ENCODE data around the gene GGT6.
"Not testable (repeated sequence)": the region's sequence is repeated elsewhere in the genome, so short reads cannot be mapped to it uniquely, and the experiment has no call there.

GGT6 gene

GRCh38 chr17:4560421-4560820 lies at the start of gene GGT6:
TSS of gene GGT6 (minus strand) at chr17:4560577. CDS start at chr17:4560521, 56 bp downstream.
- DNase-seq, result no peak

- no peak for DNase-seq
These were observed 49.8 kb upstream of the GGT6 start for GRCh38 chr17:4610162-4610561.

- no peak for DNase-seq
These were observed 49.4 kb upstream of the GGT6 start for GRCh38 chr17:4609761-4610160.

- no peak for DNase-seq
These were observed 47.4 kb upstream of the GGT6 start for GRCh38 chr17:4607773-4608187.

- DNase-seq, result no peak
These were observed 46.9 kb upstream of the GGT6 start for GRCh38 chr17:4607261-4607741.

GRCh38 chr17:4605826-4606225 lies 45.4 kb upstream of the GGT6 start:
- DNase-seq, result no peak

GRCh38 chr17:4604736-4605135 lies 44.4 kb upstream of the GGT6 start:
- not testable (repeated sequence) for DNase-seq

- no peak for DNase-seq
These were observed 43.8 kb upstream of the GGT6 start for GRCh38 chr17:4604111-4604644.

- no peak for DNase-seq
These were observed 41.7 kb upstream of the GGT6 start for GRCh38 chr17:4602041-4602440.

GRCh38 chr17:4601326-4601725 lies 40.9 kb upstream of the GGT6 start:
- DNase-seq, result no peak

GRCh38 chr17:4600563-4600962 lies 40.2 kb upstream of the GGT6 start:
- DNase-seq, result no peak

GRCh38 chr17:4599505-4600281 lies 39.3 kb upstream of the GGT6 start:
- no peak for DNase-seq

- no peak for DNase-seq
These were observed 38.6 kb upstream of the GGT6 start for GRCh38 chr17:4598776-4599504.

GRCh38 chr17:4597975-4598374 lies 37.6 kb upstream of the GGT6 start:
- no peak for DNase-seq

GRCh38 chr17:4596636-4597380 lies 36.4 kb upstream of the GGT6 start:
- DNase-seq, result no peak

- not testable (repeated sequence) for DNase-seq
These were observed 35.4 kb upstream of the GGT6 start for GRCh38 chr17:4595685-4596342.

GRCh38 chr17:4594931-4595684 lies 34.7 kb upstream of the GGT6 start:
- no peak for DNase-seq

GRCh38 chr17:4594406-4594805 lies 34.0 kb upstream of the GGT6 start:
- no peak for DNase-seq

- no peak for DNase-seq
These were observed 32.6 kb upstream of the GGT6 start for GRCh38 chr17:4593021-4593421.

- no peak for DNase-seq
These were observed 32.0 kb upstream of the GGT6 start for GRCh38 chr17:4592240-4593005.

GRCh38 chr17:4591529-4591928 lies 31.2 kb upstream of the GGT6 start:
- no peak for DNase-seq

Measured in NCI-H1417 treated with DMSO at 0.1 percent for 48 hours (cell line).